AG04449 (cell line): ENCODE data around the gene GALNT6.
"Not testable (repeated sequence)": the region's sequence is repeated elsewhere in the genome, so short reads cannot be mapped to it uniquely, and the experiment has no call there.

Experiments
- CTCF ChIA-PET: fragments of 350-600 bp; formaldehyde crosslinking; extraction: SDS; loops from one replicate; lab custom pipeline; 2021; ENCODE audit warnings: antibody characterized with exemption; lab: Yijun Ruan, JAX
- POLR2A ChIA-PET: fragments of 400-600, 350-600 bp; formaldehyde crosslinking; extraction: SDS; loops from one replicate; lab custom pipeline; 2020; ENCODE audit warnings: antibody characterized with exemption, inconsistent platforms; lab: Yijun Ruan, JAX
- DNase-seq: peaks from one replicate; pipeline ENCODE4 v3.0.0-alpha.2; 2010; ENCODE audit warnings: low read depth, low spot score
- H3K4me3 ChIP-seq: 2 replicates; pipeline ENCODE4 v1.5.1; 2011; ENCODE audit warnings: low read depth, mild to moderate bottlenecking, control low read depth, low read length
- TF ChIP-seq, protein P1 (sequence below): IDR thresholded peaks from one replicate; pipeline ENCODE4 v1.5.1; 2011; ENCODE audit warnings: mild to moderate bottlenecking, moderate library complexity, low read length, control low read depth, inconsistent platforms; ENCODE audit not compliant: insufficient read depth; ENCODE audit errors: missing control alignments

GALNT6 gene

DNA sequence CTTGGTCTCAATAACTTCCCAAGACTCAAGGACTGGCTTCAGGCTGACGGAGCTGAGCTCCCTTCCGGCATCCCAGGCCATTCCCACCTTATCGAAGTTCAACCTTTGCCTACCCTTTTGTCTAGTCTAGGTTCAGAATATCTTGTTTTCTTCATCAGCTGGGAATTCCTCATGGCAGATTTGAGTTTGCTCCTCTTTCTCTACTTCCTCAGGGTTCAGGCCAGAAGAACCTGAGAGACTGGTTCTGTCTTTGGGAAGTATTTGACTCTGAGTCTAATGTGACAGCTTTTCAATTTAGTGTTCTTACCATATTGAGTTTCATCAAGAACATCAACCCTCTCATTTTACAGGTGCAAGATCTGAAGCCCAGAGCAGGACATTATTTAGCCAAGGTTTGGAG lies 69.3 kb downstream of the GALNT6 start:
- no peak for DNase-seq
- ChIA-PET POLR2A (no interaction called here), CTCF (interaction anchor here (0.7 to 2.0 kb wide), 2 partner anchors 16 to 19 kb away, joined by 3 to 7 read pairs; no protein-coding TSS in a partner anchor)
- TF ChIP-seq, protein P1, sequence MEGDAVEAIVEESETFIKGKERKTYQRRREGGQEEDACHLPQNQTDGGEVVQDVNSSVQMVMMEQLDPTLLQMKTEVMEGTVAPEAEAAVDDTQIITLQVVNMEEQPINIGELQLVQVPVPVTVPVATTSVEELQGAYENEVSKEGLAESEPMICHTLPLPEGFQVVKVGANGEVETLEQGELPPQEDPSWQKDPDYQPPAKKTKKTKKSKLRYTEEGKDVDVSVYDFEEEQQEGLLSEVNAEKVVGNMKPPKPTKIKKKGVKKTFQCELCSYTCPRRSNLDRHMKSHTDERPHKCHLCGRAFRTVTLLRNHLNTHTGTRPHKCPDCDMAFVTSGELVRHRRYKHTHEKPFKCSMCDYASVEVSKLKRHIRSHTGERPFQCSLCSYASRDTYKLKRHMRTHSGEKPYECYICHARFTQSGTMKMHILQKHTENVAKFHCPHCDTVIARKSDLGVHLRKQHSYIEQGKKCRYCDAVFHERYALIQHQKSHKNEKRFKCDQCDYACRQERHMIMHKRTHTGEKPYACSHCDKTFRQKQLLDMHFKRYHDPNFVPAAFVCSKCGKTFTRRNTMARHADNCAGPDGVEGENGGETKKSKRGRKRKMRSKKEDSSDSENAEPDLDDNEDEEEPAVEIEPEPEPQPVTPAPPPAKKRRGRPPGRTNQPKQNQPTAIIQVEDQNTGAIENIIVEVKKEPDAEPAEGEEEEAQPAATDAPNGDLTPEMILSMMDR, result no peak
- H3K4me3 ChIP-seq, result no peak overlapping the region

DNA sequence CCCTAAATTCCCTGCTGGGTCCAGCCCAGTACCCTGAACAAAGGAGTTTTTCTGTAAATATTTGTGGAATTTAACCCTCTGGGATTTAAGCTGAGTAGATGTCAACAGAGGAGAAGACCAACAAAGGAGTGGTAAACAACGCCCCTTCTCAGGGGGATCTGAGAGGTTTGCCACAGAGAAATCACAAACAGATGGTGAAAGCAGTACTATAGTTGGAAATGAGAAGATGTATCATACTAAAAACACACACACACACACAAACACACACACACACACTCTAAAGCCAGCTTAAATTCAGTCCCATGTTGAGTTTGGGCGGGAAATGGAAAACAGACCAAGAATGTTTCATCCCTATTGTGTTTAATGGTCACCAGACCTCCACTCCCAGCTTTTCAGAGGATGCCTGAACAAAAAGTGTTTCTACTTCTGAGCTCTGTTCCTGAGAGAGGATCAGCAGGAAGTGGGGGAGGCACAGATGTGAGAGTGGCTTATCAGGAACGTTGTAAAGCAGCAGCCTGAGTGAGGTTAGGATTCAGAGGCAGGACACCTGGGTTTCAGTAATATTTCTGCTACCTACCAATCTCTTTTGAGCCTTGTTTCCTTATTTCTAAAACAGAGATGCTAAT lies 70.4 kb downstream of the GALNT6 start:
- ChIA-PET CTCF (interaction anchor here (0.6 to 1.0 kb wide), 2 partner anchors 20 to 285 kb away, joined by 3 read pairs; no protein-coding TSS in a partner anchor), POLR2A (interaction anchor here (1.0 kb wide), 1 partner anchor 12 kb away, joined by 5 read pairs; no protein-coding TSS in a partner anchor)
- no peak for DNase-seq
- TF ChIP-seq, protein P1, result no peak
- no peak overlapping the region for H3K4me3 ChIP-seq

DNA sequence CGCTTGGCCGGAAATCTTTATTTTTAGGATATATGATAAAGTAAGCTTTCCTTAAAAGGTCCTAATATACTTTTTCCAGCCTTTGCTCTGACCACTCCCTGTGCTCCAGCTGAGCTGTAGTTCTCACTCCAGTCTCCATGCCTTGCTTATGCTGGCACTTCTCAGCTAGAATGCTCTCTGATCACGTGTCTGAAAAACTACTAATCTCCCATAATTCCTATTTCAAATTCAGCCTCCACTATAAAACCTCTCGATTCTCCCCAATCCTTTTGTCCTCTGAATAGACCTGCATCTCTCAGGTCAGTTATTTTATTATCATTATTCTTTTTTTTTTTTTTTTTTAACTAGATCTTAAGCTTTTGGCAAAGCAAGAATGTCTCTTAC lies 70.9 kb downstream of the GALNT6 start:
- POLR2A ChIA-PET, result interaction anchor here (1.0 kb wide), 1 partner anchor 12 kb away, joined by 5 read pairs; no protein-coding TSS in a partner anchor
- H3K4me3 ChIP-seq, result no peak overlapping the region
- TF ChIP-seq, protein P1, result no peak
- DNase-seq, result no peak
- CTCF ChIA-PET, result interaction anchor here (0.9 to 1.0 kb wide), 2 partner anchors 12 to 20 kb away, joined by 3 read pairs; no protein-coding TSS in a partner anchor

DNA sequence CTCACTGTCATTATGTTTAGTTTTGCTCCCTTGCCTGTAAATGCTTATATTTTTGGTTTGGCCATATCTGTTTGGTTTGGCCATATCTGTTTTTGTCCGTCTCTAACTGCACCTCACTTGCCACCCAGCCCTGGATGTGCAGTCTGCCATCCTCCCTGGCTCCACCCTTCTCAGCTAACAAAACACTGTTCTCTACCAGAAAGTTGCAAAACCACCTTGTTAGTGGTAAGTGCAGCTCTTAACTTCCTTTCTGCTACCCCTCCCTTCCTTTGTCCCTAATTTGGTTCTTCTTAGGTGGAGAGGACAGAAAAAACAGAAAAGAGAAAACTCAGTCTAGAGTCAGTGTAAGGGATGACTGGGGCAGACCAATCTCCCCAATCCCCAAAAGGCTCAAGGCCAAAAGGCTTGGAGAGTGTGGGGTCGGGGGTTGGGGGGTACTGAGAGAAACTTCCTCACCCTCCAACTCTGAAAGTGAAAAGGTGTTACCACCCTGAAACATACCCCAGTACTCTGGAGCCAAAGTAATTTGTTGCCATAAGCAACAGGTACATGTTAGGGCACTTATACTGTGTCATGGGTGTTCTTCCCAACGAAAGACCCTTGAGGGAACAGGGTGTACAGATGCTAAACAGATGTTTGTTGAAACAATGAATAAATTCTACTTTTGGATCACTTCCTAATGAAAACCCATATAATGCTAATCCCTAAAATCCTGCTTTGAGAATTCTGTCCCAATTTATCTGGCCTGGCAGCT lies 72.2 kb downstream of the GALNT6 start:
- POLR2A ChIA-PET, result no interaction called here
- H3K4me3 ChIP-seq, result no peak overlapping the region
- CTCF ChIA-PET, result interaction anchor here (0.9 to 1.5 kb wide), 3 partner anchors 10 to 12 kb away, joined by 3 to 5 read pairs (median 5); no protein-coding TSS in a partner anchor
- TF ChIP-seq, protein P1, result no peak
- no peak for DNase-seq

DNA sequence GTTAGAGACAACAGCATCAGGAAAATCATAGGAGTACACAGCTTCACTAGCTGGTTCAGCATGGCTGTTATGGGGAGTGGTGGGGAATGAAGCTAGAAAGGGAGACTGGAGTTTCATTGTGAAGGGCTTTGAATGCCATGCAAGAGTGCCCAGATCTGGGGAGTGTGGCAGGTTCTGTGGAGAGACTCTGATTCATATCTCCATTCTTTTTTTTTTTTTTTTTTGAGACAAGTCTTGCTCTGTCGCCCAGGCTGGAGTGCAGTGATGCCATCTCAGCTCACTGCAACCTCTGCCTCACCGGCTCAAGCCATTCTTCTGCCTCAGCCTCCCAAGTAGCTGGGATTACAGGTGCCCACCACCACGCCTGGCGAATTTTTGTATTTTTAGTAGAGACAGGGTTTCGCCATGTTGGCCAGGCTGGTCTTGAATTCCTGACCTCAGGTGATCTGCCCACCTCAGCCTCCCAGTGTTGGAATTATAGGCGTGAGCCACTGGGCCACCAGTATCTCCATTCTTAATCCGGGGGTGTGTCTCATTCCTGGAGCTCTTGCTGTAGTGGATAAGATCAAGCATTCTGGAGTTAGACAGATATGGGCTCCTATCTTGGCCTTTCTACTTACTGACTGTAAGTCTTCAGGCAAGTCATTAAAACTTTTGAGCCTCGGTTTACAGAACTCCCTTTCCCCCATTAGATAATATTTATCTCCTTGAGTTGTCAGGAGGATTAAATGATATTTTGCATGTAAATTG lies 73.0 kb downstream of the GALNT6 start:
- CTCF ChIA-PET, result interaction anchor here (0.6 to 1.5 kb wide), 3 partner anchors 10 to 88 kb away, joined by 3 to 5 read pairs (median 5); no protein-coding TSS in a partner anchor
- H3K4me3 ChIP-seq, POLR2A ChIA-PET, DNase-seq: not testable (repeated sequence)

DNA sequence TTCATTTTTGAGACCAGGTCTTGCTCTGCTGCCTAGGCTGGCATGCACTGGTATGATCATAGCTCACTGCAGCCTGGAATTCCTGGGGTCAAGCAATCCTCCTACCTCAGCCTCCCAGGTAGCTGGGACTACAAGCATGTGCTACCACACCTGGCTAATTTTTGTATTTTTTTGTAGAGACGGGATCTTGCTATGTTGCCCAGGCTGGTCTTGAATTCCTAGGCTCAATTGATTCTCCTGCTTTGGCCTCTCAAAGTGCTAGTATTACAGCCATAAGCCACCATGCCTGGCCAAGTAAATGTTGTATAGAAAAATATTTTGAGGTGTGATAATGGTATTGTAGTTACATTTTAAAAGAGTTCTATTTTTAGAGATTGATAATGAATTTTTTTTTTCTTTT lies 79.8 kb downstream of the GALNT6 start:
- ChIA-PET POLR2A (no interaction called here), CTCF (interaction anchor here (1.2 kb wide), 1 partner anchor 17 kb away, joined by 3 read pairs; no protein-coding TSS in a partner anchor)
- H3K4me3 ChIP-seq, result no peak overlapping the region
- TF ChIP-seq, protein P1, result no peak
- no peak for DNase-seq
